Esophagus (tissue), 2 donors: Measurements from ENCODE around the gene CDC37. TPM values are rescaled to one million over a fixed set of nuclear protein-coding genes. Genes with fewer than 3 reads are reported as not detected.

Experiments used
- H3K27ac ChIP-seq, 2 donors: one replicate each; pipeline ENCODE4 v1.5.1; 2013; ENCODE audit warnings: low read depth in 2 of 2, mild to moderate bottlenecking in 2 of 2, inconsistent platforms in 1 of 2, low read length in 1 of 2, moderate library complexity in 1 of 2
- H3K27me3 ChIP-seq, 2 donors: one replicate each; pipeline ENCODE4 v1.6.1; 2013; ENCODE audit warnings: low read length in 2 of 2, control low read depth in 1 of 2, mild to moderate bottlenecking in 1 of 2; ENCODE audit not compliant: insufficient read depth in 2 of 2, control insufficient read depth in 1 of 2
- H3K36me3 ChIP-seq, 2 donors: one replicate each; pipeline ENCODE4 v1.6.1; 2013; ENCODE audit warnings: low read length in 1 of 2; ENCODE audit not compliant: control insufficient read depth in 2 of 2, insufficient read depth in 2 of 2
- H3K4me1 ChIP-seq, 2 donors: one replicate each; pipeline ENCODE4 v1.6.1; 2013; ENCODE audit warnings: low read length in 1 of 2; ENCODE audit not compliant: control insufficient read depth in 2 of 2, insufficient read depth in 2 of 2
- H3K4me3 ChIP-seq, 2 donors: one replicate each; pipeline ENCODE4 v1.5.1; 2013; ENCODE audit warnings: low read length in 2 of 2, mild to moderate bottlenecking in 2 of 2, low read depth in 1 of 2, moderate library complexity in 1 of 2
- H3K9me3 ChIP-seq, 2 donors: one replicate each; pipeline ENCODE4 v1.6.1; 2013; ENCODE audit warnings: mild to moderate bottlenecking in 2 of 2, low read depth in 1 of 2, low read length in 1 of 2, moderate library complexity in 1 of 2; ENCODE audit not compliant: control insufficient read depth in 2 of 2, insufficient read depth in 1 of 2
- WGBS, 2 donors: extraction: QIAGEN DNeasy Blood & Tissue Kit; methylation state at CpG; one replicate each; pipeline ENCODE4 v1.1.7; 2013; 5-methylcytosine and 5-hydroxymethylcytosine counted together
- polyA plus RNA-seq, 2 donors: library from polyadenylated mRNA; stranded (reverse); fragments of 200-250 nt; gene quantifications; one replicate each; pipeline ENCODE4 v1.2.3, GENCODE V29; 2013
- donor health status: healthy with polysubstance abuse.
- donor health status: Bipolar disorder and iron deficiency.

Gene CDC37
- polyA plus RNA-seq, 2 donors: 162 to 206 TPM

DNA sequence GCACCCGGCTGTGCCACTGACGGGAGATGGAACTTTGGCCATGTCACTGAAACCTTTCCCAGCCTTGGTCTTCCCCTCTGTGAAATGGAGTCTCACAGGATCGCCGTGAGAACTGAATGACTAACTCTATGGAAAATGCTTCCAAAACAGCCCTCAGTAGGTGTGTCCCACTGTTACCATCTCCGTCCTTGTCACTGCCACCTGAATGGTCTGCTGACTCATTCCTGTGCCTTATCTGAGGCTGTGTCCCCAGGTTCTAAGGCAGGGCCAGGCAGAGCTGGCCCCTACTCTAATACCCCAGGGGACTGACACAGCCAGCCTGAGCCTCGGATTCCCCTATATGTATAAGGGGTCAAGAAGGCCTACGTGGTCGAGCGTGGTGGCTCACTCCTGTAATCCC lies 4.5 kb downstream of the CDC37 start:
- Histone ChIP-seq H3K27ac (no peak overlapping the region), H3K4me3 (no peak overlapping the region), H3K27me3 (no peaks in the 10 kb centered on the region), H3K4me1 (peaks cover 0 to 5% of the 10 kb centered on the region in 2 donors), H3K36me3 (peaks cover 6 to 19% of the 10 kb centered on the region in 2 donors), H3K9me3 (no peaks in the 10 kb centered on the region)
- 83% methylated on average over 9 of the region's 9 CpGs for WGBS, 2 donors

DNA sequence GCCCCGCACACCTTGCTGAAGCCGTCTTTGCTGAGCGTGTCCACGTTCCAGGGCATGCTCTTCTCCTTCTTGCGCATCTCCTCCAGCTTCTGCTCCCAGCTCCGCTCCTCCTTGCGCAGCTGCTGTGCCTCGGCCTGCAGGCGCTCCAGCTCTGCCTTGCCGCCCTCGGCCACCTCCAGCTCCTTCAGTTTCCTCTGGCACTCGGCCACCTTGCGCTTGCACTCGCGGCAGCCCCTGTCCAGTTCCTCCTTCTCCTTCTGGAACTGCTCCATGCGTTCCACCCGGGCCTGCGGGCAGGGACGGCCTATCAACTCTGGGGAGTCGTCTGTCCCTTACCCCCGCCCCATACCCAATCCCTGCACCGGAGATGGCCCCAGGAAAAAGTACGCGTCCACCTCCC lies 7.4 kb downstream of the CDC37 start:
- Histone ChIP-seq H3K27me3 (no peaks in the 10 kb centered on the region), H3K27ac (no peak overlapping the region), H3K36me3 (peaks cover 6 to 37% of the 10 kb centered on the region in 2 donors), H3K4me1 (peaks cover 0 to 4% of the 10 kb centered on the region in 2 donors), H3K4me3 (no peak overlapping the region), H3K9me3 (no peaks in the 10 kb centered on the region)
- WGBS, 2 donors: 81 to 83% methylated on average over 24 of the region's 24 CpGs

DNA sequence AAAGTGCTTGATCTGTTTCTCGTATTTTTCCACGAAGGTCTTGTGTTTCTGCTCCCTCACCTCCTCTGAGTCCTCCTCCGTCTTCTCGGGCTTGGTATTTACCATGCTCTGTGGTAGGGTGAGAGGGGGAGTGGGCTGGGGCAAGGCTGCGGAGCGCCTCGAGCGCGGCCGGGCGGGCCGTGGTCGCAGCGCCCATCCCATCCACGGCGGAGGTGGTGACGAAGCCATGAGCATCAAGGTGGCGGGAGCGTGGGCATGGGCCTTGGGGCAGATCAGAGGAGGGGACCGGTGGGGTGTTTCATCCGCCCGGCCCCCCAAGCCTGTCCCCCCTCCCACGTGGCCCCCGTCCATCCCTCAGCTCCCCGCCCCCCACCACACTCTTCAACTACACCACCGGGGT lies 7.9 kb downstream of the CDC37 start:
- no peak overlapping the region for H3K27ac ChIP-seq
- 94 to 95% methylated on average over 26 of the region's 26 CpGs for WGBS, 2 donors
- H3K4me3 ChIP-seq: no peak overlapping the region
- no peaks in the 10 kb centered on the region for H3K9me3 ChIP-seq
- H3K27me3 ChIP-seq: no peaks in the 10 kb centered on the region
- H3K4me1 ChIP-seq: peaks cover 0 to 2% of the 10 kb centered on the region in 2 donors
- H3K36me3 ChIP-seq: peaks cover 6 to 36% of the 10 kb centered on the region in 2 donors

DNA sequence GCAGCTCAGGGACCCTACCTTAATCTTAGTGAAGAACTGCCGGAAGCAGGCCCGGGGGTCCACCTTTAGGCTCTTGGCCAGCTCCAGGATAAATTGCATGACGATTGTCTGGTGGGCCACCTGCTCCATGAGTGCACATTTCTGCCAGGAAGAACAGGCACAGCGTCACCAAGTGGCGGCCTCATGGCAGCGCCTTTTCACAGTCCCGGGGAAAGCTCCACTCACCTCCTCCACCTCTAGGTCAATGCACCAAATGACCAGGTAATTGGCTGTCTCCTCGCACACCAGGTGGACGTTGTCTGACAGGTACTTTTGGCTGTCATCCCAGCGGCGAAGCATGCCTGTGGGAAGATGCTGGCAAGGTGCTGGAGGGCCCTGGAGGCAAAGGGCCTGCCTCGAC lies 8.3 kb downstream of the CDC37 start:
- Histone ChIP-seq H3K27ac (no peak overlapping the region), H3K9me3 (no peaks in the 10 kb centered on the region), H3K4me3 (no peak overlapping the region), H3K27me3 (no peaks in the 10 kb centered on the region), H3K36me3 (peaks cover 6 to 35% of the 10 kb centered on the region in 2 donors), H3K4me1 (peaks cover 0 to 2% of the 10 kb centered on the region in 2 donors)
- WGBS, 2 donors: 88 to 89% methylated on average over 12 of the region's 12 CpGs

DNA sequence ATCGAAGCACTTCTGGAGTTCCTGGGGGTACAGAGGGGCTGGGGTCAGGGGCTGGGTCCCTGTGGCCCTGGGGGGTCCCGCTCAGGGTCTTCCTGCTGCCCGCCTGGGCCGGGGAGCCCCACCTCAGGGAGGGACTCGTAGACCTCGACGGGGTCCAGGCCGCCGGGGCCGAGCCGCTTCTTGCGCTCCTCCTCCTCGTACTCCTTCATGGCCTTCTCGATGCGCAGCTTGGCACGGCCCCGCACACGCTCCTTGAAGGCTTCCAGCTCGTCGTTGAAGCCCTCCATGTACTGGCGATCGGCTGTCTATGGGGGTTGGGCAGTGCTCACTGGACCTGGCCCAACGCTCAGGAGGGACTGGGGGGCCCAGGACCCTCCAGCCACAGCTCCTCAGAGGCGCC lies 10.2 kb downstream of the CDC37 start:
- Histone ChIP-seq H3K36me3 (peaks cover 6 to 37% of the 10 kb centered on the region in 2 donors), H3K4me3 (no peak overlapping the region), H3K4me1 (peaks cover 0 to under 1% of the 10 kb centered on the region in 2 donors)

DNA sequence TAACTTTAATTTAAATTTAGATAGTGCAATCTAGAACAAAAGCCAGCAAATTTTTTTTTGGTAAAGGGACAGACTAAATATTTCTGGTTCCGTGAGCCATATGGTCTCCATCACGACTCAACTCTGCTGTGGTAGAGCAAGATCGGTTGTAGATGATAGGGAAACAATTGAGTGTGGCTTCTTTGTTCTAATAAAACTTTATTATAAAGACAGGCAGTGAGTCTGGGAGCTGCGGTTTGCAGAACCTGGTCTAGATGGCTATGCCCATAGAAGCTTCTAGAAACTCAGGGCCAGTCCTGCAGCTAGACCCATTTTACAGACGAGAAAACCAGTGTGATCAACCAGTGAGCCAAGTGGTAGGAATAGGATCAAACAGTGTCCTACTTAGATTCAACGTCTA lies 11.2 kb downstream of the CDC37 start:
- H3K4me1 ChIP-seq: no peaks in the 10 kb centered on the region
- no peak overlapping the region for H3K27ac ChIP-seq
- peaks cover 6 to 37% of the 10 kb centered on the region in 2 donors for H3K36me3 ChIP-seq
- 84 to 88% methylated on average over 6 of the region's 6 CpGs for WGBS, 2 donors
- no peak overlapping the region for H3K4me3 ChIP-seq
- H3K27me3 ChIP-seq: no peaks in the 10 kb centered on the region
- H3K9me3 ChIP-seq: no peaks in the 10 kb centered on the region

More for the DNA sequence above, 10.2 kb downstream of the CDC37 start:
- Histone ChIP-seq H3K27me3 (no peaks in the 10 kb centered on the region), H3K27ac (no peak overlapping the region), H3K9me3 (no peaks in the 10 kb centered on the region)
- WGBS, 2 donors: 93 to 95% methylated on average over 24 of the region's 24 CpGs

DNA sequence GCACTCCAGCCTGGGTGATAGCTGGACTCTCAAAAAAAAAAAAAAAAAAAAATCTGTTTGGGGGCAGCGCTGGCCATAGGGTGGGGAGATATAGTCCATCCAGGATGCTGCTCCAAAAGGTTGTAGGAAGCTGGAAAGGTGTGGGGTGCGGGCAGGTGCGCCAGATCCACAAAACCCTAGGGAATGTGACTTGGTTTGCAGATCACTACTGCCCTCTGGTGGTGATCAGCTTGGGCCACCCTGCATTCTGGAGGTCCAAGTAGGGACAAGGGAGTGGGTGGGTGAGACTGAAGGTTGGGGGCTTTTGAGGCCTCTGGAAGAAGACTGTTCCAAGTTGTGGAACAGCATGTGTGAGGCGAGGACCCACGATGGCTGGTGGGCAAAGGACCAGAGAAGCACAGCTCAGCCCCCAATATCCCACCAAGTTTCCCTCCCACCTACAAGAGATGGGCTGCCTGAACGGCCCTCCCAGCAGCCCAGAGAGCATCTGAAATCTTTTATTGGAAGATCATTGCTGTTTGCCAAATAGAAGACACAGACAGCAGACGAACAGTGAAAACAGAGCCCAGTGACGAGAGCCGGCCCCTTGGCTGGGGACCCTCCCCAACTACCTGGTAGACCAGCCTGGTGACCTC lies 12.6 kb downstream of the CDC37 start:
- peaks cover 6 to 32% of the 10 kb centered on the region in 2 donors for H3K36me3 ChIP-seq
- no peak overlapping the region for H3K4me3 ChIP-seq
- 51 to 53% methylated on average over 9 of the region's 9 CpGs for WGBS, 2 donors
- no peaks in the 10 kb centered on the region for H3K9me3 ChIP-seq
- H3K4me1 ChIP-seq: no peaks in the 10 kb centered on the region
- H3K27ac ChIP-seq: no peak overlapping the region
- H3K27me3 ChIP-seq: no peaks in the 10 kb centered on the region

DNA sequence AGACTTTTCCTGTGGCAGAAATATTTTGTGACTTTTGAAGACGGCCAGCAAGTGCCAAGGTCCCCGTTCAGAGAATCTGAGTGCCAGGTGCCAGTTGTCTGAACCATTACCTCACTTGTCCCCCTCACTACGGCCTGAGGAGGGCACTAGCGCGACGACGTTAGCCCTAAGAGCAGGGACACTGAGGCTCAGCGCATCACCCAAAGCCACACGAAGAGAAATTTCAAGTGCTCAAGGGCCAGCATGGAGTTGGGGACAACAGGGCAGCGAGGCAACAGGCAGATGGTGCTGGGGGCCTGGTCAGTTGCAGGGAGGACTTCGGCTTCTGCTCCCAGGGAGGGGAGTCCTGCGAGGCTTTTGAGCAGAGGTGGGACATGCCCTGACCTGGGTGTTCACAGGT lies 13.5 kb downstream of the CDC37 start:
- no peak overlapping the region for H3K27ac ChIP-seq
- no peaks in the 10 kb centered on the region for H3K4me1 ChIP-seq
- H3K4me3 ChIP-seq: no peak overlapping the region
- no peaks in the 10 kb centered on the region for H3K27me3 ChIP-seq
- H3K36me3 ChIP-seq: peaks cover 2 to 25% of the 10 kb centered on the region in 2 donors
- H3K9me3 ChIP-seq: no peaks in the 10 kb centered on the region
- 54 to 56% methylated on average over 12 of the region's 12 CpGs for WGBS, 2 donors

DNA sequence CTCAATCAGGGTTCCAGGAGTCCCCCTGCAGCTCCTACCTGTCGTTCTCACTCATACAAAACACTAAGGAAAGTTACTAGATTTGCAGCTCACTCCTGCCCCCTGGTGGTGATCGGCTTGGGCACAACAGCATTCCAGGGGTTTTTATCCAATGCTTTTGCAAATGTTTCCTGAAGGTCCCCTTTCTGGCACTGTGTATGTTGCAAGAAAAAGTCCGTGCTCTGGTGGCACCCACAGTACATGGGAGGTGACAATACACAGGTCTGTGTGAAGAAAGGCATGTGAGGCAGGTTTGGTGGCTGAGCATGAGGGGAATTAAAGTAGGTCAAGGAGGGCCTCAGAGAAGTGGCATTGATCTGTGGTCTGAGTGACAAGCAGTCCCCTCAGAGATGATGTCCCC lies 14.4 kb downstream of the CDC37 start:
- H3K36me3 ChIP-seq: peaks cover 0 to 20% of the 10 kb centered on the region in 2 donors
- no peak overlapping the region for H3K27ac ChIP-seq
- no peak overlapping the region for H3K4me3 ChIP-seq
- no peaks in the 10 kb centered on the region for H3K9me3 ChIP-seq
- no peaks in the 10 kb centered on the region for H3K4me1 ChIP-seq
- H3K27me3 ChIP-seq: no peaks in the 10 kb centered on the region
- 0 to 1% methylated on average over 3 of the region's 3 CpGs for whole genome bisulfite sequencing, 2 donors

DNA sequence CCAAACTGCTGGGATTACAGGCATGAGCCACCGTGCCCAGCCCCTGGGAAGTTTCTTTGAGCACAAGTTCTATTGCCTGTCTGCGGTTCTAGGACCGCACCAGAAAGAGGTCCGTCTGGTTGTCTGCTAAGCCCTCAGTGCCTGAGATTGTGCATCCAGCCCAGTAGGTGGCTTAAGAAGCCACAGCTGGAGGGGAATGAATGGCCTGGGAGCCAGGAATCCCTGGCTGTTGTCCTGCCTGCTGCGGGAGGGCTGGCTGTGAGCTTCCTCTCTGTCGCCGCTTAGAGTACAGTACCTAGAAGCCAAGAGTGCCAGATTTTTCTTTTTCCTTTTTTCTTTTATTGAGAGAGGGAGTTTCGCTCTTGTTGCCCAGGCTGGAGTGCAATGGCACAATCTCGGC lies 18.8 kb downstream of the CDC37 start:
- Histone ChIP-seq H3K36me3 (no peaks in the 10 kb centered on the region), H3K4me1 (peaks cover 2 to 5% of the 10 kb centered on the region in 2 donors), H3K9me3 (no peaks in the 10 kb centered on the region), H3K27ac (no peak overlapping the region), H3K4me3 (no peak overlapping the region), H3K27me3 (no peaks in the 10 kb centered on the region)
- 78 to 87% methylated on average over 9 of the region's 9 CpGs for WGBS, 2 donors
